Rectal smooth muscle tissue (tissue), 1 donor: ENCODE measurements around the gene JPT1.
A peak's percentile ranks its signal among the peaks of the same experiment; 100 is the strongest.
"Not testable (repeated sequence)": the region's sequence is repeated elsewhere in the genome, so short reads cannot be mapped to it uniquely, and the experiment has no call there.

Source experiments
- H3K27ac ChIP-seq: one replicate; pipeline ENCODE4 v1.7.0; 2013; ENCODE audit warnings: low read depth, low read length, inconsistent platforms
- H3K27me3 ChIP-seq: one replicate; pipeline ENCODE4 v1.7.0; 2013; ENCODE audit warnings: low read length; ENCODE audit not compliant: control insufficient read depth, insufficient read depth
- H3K36me3 ChIP-seq: one replicate; pipeline ENCODE4 v1.7.0; 2013; ENCODE audit warnings: low read length; ENCODE audit not compliant: control insufficient read depth, insufficient read depth
- H3K4me1 ChIP-seq: one replicate; pipeline ENCODE4 v1.7.0; 2013; ENCODE audit warnings: low read length; ENCODE audit not compliant: control insufficient read depth, insufficient read depth
- H3K4me3 ChIP-seq: one replicate; pipeline ENCODE4 v1.7.0; 2013; ENCODE audit warnings: low read length
- H3K9ac ChIP-seq: one replicate; pipeline ENCODE4 v1.7.0; 2013; ENCODE audit warnings: low read length

Gene JPT1

DNA sequence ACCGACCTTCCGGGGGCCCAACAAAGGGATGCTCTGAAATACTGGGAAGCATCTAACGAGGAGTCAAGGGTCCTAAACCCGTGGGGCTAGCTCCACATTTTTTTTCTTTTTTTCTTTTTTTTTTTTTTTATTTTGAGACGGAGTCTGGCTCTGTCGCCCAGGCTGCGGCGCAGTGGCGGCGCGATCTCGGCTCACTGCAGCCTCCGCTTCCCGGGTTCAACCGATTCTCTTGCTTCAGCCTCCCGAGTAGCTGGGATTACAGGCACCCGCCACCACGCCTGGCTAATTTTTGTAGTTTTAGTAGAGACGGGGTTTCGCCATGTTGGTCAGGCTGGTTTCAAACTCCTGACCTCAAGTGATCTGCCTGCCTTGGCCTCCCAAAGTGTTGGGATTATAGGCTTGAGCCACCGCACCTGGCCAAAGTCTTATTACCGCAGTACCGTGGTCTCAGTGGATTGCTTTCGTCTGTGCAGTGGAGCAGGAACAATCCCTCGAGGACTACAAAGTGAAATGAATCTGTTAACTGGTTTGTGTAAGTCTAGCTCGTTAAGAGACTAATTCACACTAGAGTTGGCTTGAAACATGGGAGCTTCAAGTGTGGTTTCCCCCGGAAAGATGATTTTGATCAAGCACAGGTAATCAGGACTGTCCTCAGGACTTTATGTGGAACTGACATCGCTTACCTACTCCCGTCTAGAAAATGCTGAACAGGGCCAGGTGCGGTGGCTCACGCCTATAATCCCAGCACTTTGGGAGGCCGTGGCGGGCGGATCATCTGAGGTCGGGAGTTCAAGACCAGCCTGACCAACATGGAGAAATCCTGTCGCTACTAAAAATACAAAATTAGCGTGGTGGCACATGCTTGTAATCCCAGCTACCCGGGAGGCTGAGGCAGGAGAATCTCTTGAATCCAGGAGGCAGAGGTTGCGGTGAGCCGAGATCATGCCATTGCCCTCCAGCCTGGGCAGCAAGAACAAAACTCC, 22.0 kb downstream of the JPT1 start:
- Histone ChIP-seq H3K27ac (peak overlapping the region; percentile 71), H3K4me3 (peak overlapping the region; percentile 60), H3K9ac (peak overlapping the region; percentile 35)
- H3K4me1 ChIP-seq, H3K36me3 ChIP-seq, H3K27me3 ChIP-seq: not testable (repeated sequence)

DNA sequence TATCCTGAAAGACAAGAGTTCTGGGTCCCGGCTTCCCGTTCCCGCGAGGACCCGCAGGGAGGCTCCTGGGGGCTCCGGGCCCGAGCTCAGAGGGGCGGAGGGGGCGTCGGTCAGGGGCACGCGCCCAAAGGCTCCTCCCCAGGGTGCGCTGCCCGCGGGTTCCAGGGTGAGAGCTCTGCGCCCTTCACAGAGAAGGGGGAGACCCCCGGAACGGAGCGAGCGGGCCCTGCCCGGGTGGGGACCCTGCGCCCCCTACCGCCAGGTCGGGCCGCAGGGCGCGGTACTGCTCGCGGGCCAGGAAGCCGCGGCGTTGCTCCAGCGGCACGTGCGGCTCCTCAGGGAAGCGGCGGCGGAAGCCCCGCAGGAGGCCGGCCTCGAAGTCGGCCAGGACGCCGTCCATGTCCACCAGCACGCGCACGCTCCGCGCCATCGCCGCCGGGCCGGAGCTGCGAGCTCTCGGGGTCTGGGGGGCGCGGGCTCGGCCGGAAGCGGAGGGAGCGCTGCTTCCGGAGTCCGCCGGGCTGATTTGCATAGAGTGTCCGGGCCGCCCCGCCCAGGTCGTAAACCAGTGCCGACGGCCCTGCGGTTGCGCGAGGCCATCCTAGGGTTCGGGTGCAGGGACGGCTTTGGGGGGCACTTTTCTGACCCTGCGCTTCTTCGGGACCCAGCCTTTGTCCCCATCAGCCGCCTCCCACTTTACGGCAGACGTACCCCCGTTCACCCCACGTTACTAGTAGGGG, 22.9 kb downstream of the JPT1 start, which contains the start of gene NT5C:
Gene NT5C (minus strand): TSS at position 465 of the 740 bp plus-strand sequence. CDS start 35 bp downstream, at position 430.
- H3K4me1 ChIP-seq, result no peaks in the 10 kb centered on the region
- peak within 1 kb of the TSS; percentile 60 for H3K4me3 ChIP-seq
- H3K27me3 ChIP-seq, result no peaks in the 10 kb centered on the region
- H3K27ac ChIP-seq, result peak within 1 kb of the TSS; percentile 71
- H3K36me3 ChIP-seq, result peaks cover 6% of the 10 kb centered on the region
- H3K9ac ChIP-seq, result peak within 1 kb of the TSS; percentile 70

DNA sequence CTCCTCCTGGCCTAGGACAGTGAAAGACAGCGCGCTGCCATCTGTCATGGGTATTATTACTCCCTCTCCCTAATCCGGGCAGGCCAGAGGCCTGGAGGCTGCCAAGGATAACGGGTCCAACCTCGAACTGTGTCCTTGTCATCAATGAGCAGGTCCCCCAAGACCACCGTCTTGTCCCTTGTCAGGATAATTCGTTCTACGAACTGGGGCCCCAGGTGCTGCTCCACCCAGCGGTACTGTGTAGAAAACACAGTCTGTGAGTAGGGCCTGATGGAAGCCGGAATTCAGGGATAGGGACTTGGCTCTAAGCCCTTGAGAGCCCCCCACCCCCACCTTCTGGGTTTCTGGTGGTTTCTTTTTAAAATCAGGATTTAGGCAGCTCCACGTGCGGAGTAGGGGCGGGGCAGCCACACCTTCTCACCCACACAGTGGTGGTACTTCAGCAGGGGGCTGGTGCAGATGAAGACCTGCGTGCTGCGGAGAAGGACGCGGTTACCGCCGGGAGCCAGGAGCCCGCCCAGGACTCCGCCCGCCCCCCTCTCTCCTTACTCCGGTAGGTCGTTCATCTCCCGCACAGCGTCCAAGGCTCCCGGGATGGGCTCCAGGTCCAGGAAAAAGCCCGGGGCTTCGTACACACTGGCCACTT, 23.6 kb downstream of the JPT1 start:
- Histone ChIP-seq H3K9ac (peak overlapping the region; percentile 70), H3K27ac (peak overlapping the region; percentile 71), H3K36me3 (peaks cover 6% of the 10 kb centered on the region), H3K4me1 (no peaks in the 10 kb centered on the region), H3K4me3 (peak overlapping the region; percentile 60), H3K27me3 (no peaks in the 10 kb centered on the region)

DNA sequence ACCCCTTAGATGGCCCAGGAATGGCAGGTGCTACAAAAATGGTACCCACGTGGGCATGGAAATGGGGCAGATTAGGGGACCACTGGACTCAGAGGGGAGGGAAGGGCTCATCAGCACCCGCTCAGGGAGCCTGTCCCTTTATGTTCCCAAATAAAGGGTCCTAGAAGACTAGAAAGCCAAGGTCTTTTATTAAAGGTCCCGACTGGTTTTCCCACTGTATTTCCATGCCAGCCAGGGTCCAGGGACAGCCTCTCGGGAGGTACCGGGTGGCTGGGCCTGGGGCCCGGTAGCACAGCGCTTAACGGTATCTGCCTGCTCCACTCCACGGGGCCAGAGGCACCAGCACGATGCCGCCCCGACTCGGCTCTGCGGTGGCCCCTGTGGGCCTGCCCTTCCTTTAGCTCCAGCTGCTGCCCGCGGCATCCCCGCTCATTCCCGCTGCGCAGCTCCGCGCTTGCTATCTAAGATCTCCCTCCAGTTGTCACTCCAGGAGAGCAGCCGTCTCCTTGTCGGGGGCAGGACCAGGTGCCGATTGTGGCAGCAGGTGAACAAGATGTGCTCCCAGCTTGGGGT, 24.2 kb downstream of the JPT1 start:
- Histone ChIP-seq H3K4me3 (peak overlapping the region; percentile 60), H3K27me3 (no peaks in the 10 kb centered on the region), H3K36me3 (peaks cover 8% of the 10 kb centered on the region), H3K9ac (no peak overlapping the region), H3K4me1 (no peaks in the 10 kb centered on the region), H3K27ac (peak overlapping the region; percentile 71)

DNA sequence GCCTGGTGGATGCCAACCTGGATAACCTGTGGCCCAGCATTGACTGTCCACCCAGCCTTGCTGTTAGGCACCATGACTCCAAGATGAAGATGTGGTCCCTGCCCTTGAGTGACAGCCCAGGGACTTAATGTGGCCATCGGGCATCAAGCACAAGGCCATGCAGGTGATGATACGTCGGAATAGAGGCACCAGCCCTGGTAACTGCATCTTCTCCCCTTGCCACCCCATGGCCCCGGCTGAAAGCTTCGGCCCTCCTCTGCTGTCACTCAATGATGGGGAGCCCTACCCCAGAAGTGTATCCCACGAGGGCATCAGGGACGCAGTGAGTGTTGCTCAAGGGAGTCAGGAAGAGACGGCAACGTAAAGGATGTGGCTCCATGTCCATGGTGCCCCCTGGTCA, 24.7 kb downstream of the JPT1 start:
- H3K4me1 ChIP-seq, result no peaks in the 10 kb centered on the region
- H3K36me3 ChIP-seq, result peaks cover 8% of the 10 kb centered on the region
- no peak overlapping the region for H3K27ac ChIP-seq
- no peak overlapping the region for H3K4me3 ChIP-seq
- no peak overlapping the region for H3K9ac ChIP-seq
- no peaks in the 10 kb centered on the region for H3K27me3 ChIP-seq

DNA sequence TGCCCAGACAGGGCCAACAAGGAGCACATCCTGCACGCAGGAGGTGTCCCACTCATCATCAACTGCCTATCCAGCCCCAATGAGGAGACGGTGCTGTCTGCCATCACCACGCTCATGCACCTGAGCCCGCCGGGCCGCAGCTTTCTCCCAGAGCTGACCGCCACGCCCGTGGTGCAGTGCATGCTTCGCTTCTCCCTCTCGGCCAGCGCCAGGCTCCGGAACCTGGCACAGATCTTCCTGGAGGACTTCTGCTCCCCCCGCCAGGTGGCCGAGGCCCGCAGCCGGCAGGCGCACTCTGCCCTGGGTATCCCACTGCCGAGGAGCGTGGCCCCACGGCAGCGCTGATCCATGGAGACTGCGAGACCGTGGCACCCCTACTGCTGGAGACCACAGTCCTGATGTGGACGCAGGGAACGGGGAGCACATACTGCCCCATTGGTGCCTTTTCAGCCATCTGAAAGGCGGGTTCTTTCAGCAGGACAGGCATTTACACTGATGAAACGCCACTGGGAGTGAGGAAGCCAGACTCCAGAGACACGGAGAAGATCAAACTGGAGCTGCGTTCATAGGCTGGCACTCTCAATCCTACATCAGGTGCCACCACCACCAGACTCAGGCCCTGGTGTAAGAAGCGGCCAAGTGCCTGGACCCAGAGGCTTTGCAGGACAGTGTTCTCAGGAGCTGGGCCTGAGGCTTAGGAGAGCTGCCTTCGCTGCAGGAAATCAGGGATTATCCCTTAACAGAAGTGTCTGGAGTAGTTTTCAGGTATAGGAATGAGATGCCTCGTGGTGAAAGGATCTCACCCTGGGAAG, 25.4 kb downstream of the JPT1 start:
- no peaks in the 10 kb centered on the region for H3K4me1 ChIP-seq
- H3K4me3 ChIP-seq, result no peak overlapping the region
- no peak overlapping the region for H3K27ac ChIP-seq
- no peak overlapping the region for H3K9ac ChIP-seq
- peaks cover 8% of the 10 kb centered on the region for H3K36me3 ChIP-seq
- no peaks in the 10 kb centered on the region for H3K27me3 ChIP-seq

DNA sequence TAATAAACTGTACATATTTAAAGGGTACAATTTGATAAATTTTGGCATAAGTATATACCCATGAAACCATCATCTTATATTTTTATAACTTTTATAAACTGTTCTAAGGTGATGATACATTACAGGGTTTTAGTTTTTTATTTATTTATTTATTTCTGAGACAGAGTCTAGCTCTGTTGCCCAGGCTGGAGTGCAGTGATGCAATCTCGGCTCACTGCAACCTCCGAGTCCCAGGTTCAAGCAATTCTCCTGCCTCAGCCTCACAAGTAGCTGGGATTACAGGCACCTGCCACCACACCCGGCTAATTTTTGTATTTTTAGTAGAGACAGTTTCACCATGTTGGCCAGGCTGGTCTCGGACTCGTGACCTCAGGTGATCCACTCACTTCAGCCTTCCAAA, 26.4 kb downstream of the JPT1 start:
- H3K4me3 ChIP-seq, H3K27me3 ChIP-seq, H3K27ac ChIP-seq, H3K9ac ChIP-seq, H3K36me3 ChIP-seq, H3K4me1 ChIP-seq: not testable (repeated sequence)

DNA sequence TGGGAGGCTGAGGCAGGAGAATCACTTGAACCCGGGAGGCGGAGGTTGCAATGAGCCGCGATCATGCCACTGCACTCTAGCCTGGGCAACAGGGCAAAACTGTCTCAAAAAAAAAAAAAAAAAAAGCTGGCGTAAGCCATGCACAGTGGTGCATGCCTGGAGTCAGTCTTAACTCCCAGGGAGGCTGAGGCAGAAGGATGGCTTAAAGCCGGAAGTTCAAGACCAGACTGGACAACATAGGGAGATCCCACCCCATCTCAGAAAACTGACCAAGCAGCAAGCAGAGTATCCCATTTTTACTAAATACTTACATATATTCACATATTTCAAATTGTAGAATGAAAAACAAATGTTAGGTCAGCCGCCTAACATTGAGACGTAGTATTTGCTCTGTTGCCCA, 27.4 kb downstream of the JPT1 start:
- no peaks in the 10 kb centered on the region for H3K27me3 ChIP-seq
- no peak overlapping the region for H3K9ac ChIP-seq
- peaks cover 8% of the 10 kb centered on the region for H3K36me3 ChIP-seq
- H3K27ac ChIP-seq, result no peak overlapping the region
- H3K4me1 ChIP-seq, result no peaks in the 10 kb centered on the region
- H3K4me3 ChIP-seq, result no peak overlapping the region

DNA sequence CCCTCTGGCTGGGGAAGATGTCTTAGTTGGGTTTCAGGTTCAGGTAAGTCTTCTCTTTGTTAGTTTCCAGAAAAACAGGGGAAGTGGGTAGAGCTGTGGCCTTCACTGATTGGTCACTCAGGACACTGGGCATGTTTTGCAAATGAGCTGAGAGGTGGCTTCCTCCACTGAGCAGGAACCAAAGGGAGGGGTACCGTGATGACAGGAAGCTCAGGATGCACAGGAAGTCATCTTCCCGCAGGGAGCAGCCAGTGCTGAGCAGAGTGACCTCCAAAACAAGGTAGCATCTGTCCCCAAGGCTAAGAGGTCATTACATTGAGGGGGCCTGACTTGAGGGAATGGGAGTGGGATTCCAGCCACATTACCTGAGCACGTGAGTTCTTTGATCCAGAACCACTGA, 28.3 kb downstream of the JPT1 start:
- Histone ChIP-seq H3K27ac (no peak overlapping the region), H3K4me1 (no peaks in the 10 kb centered on the region), H3K4me3 (no peak overlapping the region), H3K27me3 (no peaks in the 10 kb centered on the region), H3K9ac (no peak overlapping the region), H3K36me3 (peaks cover 8% of the 10 kb centered on the region)

DNA sequence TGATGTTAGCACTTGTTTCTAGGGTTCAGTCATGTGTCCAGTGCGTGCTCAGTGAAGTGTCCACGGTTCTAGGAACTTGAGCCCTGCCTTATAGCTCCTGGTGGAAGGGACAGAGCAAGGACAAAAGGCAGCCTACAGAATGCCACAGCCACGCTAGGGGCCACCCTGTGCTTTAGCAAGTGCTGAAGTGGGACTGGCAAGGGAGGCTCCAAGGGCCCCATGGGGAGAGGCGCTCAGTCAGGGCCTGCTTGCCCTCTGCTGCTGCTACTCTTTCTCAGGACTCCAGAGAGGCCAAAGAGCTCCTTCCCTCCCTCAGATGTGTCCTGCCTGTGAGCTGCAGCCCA, 29.5 kb downstream of the JPT1 start:
- no peak overlapping the region for H3K27ac ChIP-seq
- no peaks in the 10 kb centered on the region for H3K27me3 ChIP-seq
- no peak overlapping the region for H3K4me3 ChIP-seq
- no peaks in the 10 kb centered on the region for H3K4me1 ChIP-seq
- H3K9ac ChIP-seq, result no peak overlapping the region
- H3K36me3 ChIP-seq, result peaks cover 7% of the 10 kb centered on the region

DNA sequence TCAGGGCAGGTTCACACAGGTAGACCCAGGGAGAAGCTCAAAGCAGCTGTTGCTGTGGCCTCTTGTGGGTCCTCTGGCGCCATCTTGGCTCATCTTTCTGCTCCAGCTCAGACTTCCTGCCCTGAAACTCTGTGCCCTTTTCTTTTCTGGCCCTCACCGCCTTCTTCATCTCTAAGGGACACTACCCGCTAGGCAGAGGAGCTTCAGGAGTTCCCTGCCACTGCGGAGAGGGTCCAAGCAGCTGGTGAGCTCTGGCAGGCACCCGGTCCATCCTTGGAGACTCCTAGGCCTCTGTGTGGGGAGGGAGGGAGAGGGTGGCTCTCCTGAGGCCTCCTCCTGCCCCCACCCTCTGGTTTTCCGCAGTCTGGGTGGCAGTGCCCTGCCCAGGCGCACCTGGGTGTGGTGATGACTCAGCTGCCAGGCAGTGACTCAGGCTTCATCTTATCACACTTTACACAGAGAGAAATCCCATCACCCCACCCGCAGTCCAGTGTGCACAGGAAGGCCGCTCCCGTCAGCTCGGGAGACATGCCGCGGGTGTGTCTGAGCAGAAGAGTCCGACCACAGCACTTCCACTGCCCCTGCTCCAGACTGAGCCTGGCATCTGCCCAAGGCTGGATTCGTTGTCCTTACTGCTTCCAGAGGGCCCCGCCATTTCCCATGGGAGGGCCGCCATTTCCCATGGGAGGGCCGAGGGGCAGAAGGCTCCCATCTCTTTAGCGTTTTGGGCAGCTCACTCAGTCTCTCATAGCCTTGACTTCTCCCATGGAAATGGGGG, 30.1 kb downstream of the JPT1 start:
- Histone ChIP-seq H3K9ac (no peak overlapping the region), H3K4me1 (no peaks in the 10 kb centered on the region), H3K27me3 (no peaks in the 10 kb centered on the region), H3K27ac (no peak overlapping the region), H3K36me3 (peaks cover 5% of the 10 kb centered on the region), H3K4me3 (no peak overlapping the region)
